Progenitor cell of endocrine pancreas (in vitro differentiated cells): Measurements from ENCODE around the gene RAB4A. TPM values are rescaled to one million over a fixed set of nuclear protein-coding genes. Genes with fewer than 3 reads are reported as not detected.

Experiments used
- DNase-seq: peaks from one replicate; pipeline ENCODE4 v3.0.0; 2021; ENCODE audit warnings: low spot score; ENCODE audit not compliant: unreplicated experiment
- H3K27ac Mint-ChIP-seq: 2 replicates; pipeline ENCODE4 v1.8.0; 2021; ENCODE audit warnings: mild to moderate bottlenecking, moderate library complexity, mixed read lengths
- H3K27me3 Mint-ChIP-seq: 2 replicates; pipeline ENCODE4 v1.8.0; 2021; ENCODE audit warnings: mixed read lengths
- H3K36me3 Mint-ChIP-seq: 2 replicates; pipeline ENCODE4 v1.8.0; 2022; ENCODE audit warnings: mixed read lengths; ENCODE audit not compliant: insufficient read depth
- H3K4me1 Mint-ChIP-seq: 2 replicates; pipeline ENCODE4 v1.8.0; 2021; ENCODE audit warnings: low read depth, mixed read lengths
- H3K4me3 Mint-ChIP-seq: 2 replicates; pipeline ENCODE4 v1.8.0; 2021; ENCODE audit warnings: low read depth, mild to moderate bottlenecking, moderate library complexity, mixed read lengths
- H3K9me3 Mint-ChIP-seq: 2 replicates; pipeline ENCODE4 v1.8.0; 2021; ENCODE audit warnings: low read depth, mixed read lengths
- CTCF ChIP-seq: fragments of 200-600 bp; sonication (generic); IDR thresholded peaks from one replicate; pipeline ENCODE4 v1.5.0; 2021; ENCODE audit warnings: antibody characterized with exemption, mild to moderate bottlenecking; ENCODE audit not compliant: unreplicated experiment
- total RNA-seq: library from RNA; stranded (reverse); gene quantifications from 2 replicates; pipeline ENCODE4 v1.2.1, GENCODE V29; 2021

Gene RAB4A
- total RNA-seq, 1 donor from 2014 or later = 130 TPM

- Mint-ChIP-seq H3K4me3 (no peak overlapping the region), H3K9me3 (peaks cover 20% of the 10 kb centered on the region), H3K27ac (no peak overlapping the region), H3K36me3 (peaks cover 6% of the 10 kb centered on the region), H3K27me3 (no peaks in the 10 kb centered on the region), H3K4me1 (peaks cover 4% of the 10 kb centered on the region)
- no peak for DNase-seq
- no peak for TF ChIP-seq CTCF
Observed at GRCh38 chr1:229244091-229244490, 26.8 kb upstream of the RAB4A start.

GRCh38 chr1:229247871-229248270 is 23.0 kb upstream of the RAB4A start:
- no peak overlapping the region for H3K4me3 Mint-ChIP-seq
- H3K4me1 Mint-ChIP-seq = peaks cover 23% of the 10 kb centered on the region
- H3K9me3 Mint-ChIP-seq = peaks cover 17% of the 10 kb centered on the region
- no peak overlapping the region for H3K27ac Mint-ChIP-seq
- no peak for DNase-seq
- no peaks in the 10 kb centered on the region for H3K27me3 Mint-ChIP-seq
- no peak for TF ChIP-seq CTCF
- H3K36me3 Mint-ChIP-seq = peaks cover 4% of the 10 kb centered on the region

GRCh38 chr1:229248821-229249817 is 21.8 kb upstream of the RAB4A start:
- no peak overlapping the region for H3K4me3 Mint-ChIP-seq
- H3K9me3 Mint-ChIP-seq = peaks cover 6% of the 10 kb centered on the region
- H3K36me3 Mint-ChIP-seq = peaks cover 1% of the 10 kb centered on the region
- TF ChIP-seq CTCF = no peak
- no peak for DNase-seq
- H3K27me3 Mint-ChIP-seq = no peaks in the 10 kb centered on the region
- peaks cover 32% of the 10 kb centered on the region for H3K4me1 Mint-ChIP-seq
- H3K27ac Mint-ChIP-seq = no peak overlapping the region

GRCh38 chr1:229249854-229250644 is 20.9 kb upstream of the RAB4A start:
- Mint-ChIP-seq H3K27ac (peak overlapping the region; percentile 58), H3K36me3 (no peaks in the 10 kb centered on the region), H3K27me3 (no peaks in the 10 kb centered on the region), H3K4me3 (no peak overlapping the region), H3K9me3 (no peaks in the 10 kb centered on the region), H3K4me1 (peaks cover 34% of the 10 kb centered on the region)
- TF ChIP-seq CTCF = no peak
- DNase-seq = no peak

- DNase-seq = no peak
- peak overlapping the region; percentile 27 for H3K27ac Mint-ChIP-seq
- peaks cover 3% of the 10 kb centered on the region for H3K27me3 Mint-ChIP-seq
- H3K4me3 Mint-ChIP-seq = no peak overlapping the region
- no peaks in the 10 kb centered on the region for H3K36me3 Mint-ChIP-seq
- no peak for TF ChIP-seq CTCF
- H3K9me3 Mint-ChIP-seq = no peaks in the 10 kb centered on the region
- H3K4me1 Mint-ChIP-seq = peaks cover 34% of the 10 kb centered on the region
Observed at GRCh38 chr1:229251185-229251584, 19.7 kb upstream of the RAB4A start.
